ENCODE data around the gene PAFAH1B1.

GRCh38 chr17:2721603-2722002, 128.1 kb downstream of the PAFAH1B1 start:
- TF ChIP-seq TAF1 (IDR thresholded peaks at IDR 0.05; ENCODE audit: low read depth), result no peak
- TF ChIP-seq FOXM1 (IDR thresholded peaks at IDR 0.05; ENCODE audit: borderline replicate concordance, low read depth), result no peak
- TF ChIP-seq REST (IDR thresholded peaks at IDR 0.05; ENCODE audit: low read depth), result no peak
- no peak for TF ChIP-seq CREB1 (IDR thresholded peaks at IDR 0.05; ENCODE audit: low read depth)
- TF ChIP-seq TEAD4 (IDR thresholded peaks at IDR 0.05), result no peak

Data from Ishikawa (cell line).